ENCODE measurements around the gene CSH1.

GRCh38 chr17:63927464-63928171 is 31.2 kb upstream of the CSH1 start:
- TF ChIP-seq CTCF (IDR thresholded peaks at IDR 0.05) (no peak), EZH2 (IDR thresholded peaks at IDR 0.05; ENCODE audit: borderline replicate concordance, insufficient read depth, low read depth, low read length, poor library complexity, severe bottlenecking) (no peak)
